GM19438 (cell line): Measurements from ENCODE around the gene NAT16.
"Not testable (repeated sequence)": the region's sequence is repeated elsewhere in the genome, so short reads cannot be mapped to it uniquely, and the experiment has no call there.

ENCODE experiments used
- ATAC-seq: cut with Tn5 transposase; IDR thresholded peaks from one replicate; pipeline ENCODE4 v1.9.1; 2021; ENCODE audit warnings: low read depth; ENCODE audit not compliant: unreplicated experiment

The NAT16 gene

GRCh38 chr7:101203740-101204738 is 23.9 kb upstream of the NAT16 start:
- ATAC-seq = not testable (repeated sequence)

DNA sequence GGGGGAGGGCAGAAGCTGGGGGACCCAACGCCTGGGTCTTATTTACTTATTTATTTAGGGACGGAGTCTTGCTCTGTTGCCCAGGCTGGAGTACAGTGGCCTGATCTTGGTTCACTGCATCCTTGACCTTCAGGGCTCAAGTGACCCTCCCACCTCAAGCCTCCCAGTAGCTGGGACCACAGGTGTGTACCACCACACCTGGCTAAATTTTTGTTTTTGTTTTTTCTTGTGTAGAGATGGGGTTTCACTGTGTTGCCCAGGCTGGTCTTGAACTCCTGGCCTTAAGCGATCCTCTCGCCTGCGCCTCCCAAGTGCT is 22.5 kb upstream of the NAT16 start:
- no peak for ATAC-seq

DNA sequence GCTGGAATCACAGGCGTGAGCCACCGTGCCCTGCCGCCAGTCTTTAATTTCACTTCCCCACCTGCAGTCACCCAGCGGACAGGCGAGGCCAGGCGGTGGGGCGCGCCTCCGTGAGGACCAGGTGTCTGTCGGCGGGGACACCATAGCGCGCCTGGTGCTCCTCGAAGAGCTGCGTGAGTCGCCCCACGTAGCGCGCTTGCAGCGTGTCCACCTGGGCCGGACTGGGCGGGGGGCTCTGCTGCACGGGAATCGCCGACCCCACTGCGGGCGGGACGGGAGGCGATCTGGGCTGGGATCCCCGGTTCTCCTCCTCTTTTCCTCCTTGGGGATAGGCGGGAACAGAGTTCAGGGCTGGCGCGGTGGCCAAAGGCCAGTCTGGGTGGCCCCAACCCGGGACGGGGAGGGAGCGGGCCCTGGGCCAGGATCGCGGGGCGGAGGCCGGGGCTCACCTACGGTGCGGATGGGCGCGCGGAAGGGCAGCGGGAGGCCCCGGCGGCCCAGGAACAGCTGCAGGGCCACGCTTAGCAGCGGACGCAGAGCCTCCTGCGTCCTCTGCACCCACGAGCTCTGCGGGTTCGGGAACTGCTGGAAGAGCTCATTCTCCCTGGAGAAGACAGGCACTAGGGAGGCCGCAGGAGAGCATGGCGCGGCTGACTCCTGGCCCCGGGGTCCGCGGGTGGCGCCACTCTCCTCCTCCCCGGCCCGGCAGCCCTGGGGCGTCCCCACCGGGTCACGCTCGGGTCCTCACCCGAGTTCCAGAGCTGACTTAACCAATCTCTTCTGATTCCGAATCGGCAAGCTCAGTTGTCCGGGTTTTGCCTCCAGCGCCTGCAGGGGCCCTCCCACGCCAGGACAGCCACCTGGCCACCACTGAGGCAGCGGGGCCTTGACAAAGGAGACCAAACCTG is 21.9 kb upstream of the NAT16 start:
- no peak for ATAC-seq

- ATAC-seq = no peak
Observed at GRCh38 chr7:101200862-101201599, 20.9 kb upstream of the NAT16 start, which contains the start of gene MOGAT3. TSS of gene MOGAT3 (minus strand) at chr7:101201036. CDS start at chr7:101200854, 182 bp downstream.

DNA sequence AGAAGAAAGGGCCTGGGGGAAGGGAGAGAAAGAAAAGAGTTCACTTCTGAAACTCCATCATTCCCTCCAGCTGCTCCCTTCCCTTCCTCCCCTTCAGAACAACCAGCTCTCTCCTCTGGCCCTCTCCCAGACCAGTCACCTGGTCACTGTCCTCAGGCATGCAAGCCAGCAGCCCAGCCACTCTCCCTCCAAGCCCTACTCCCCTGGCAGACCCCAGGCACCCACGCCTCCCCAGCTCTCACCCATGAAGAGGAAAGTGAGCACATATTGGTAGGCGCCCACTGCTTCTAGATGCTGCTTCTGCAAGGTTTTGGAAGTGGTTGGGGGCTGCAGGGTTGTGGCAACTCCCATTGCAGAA is 20.4 kb upstream of the NAT16 start:
- no peak for ATAC-seq

DNA sequence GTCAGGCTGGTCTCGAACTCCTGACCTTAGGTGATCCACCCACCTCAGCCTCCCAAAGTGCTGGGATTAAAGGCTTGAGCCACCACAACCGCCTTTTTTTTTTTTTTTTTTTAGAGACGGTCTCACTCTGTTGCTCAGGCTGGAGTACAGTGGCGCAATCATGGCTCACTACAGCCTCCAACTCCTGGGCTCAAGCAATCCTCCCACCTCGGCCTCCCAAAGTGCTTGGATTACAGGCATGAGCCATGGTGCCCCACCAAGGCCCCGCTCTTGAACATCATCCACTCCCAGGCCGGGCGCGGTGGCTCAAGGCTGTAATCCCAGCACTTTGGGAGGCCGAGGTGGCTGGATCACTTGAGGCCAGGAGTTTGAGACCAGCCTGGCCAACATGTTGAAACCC is 19.4 kb upstream of the NAT16 start:
- ATAC-seq = not testable (repeated sequence)

GRCh38 chr7:101198476-101198875 is 18.4 kb upstream of the NAT16 start:
- no peak for ATAC-seq

DNA sequence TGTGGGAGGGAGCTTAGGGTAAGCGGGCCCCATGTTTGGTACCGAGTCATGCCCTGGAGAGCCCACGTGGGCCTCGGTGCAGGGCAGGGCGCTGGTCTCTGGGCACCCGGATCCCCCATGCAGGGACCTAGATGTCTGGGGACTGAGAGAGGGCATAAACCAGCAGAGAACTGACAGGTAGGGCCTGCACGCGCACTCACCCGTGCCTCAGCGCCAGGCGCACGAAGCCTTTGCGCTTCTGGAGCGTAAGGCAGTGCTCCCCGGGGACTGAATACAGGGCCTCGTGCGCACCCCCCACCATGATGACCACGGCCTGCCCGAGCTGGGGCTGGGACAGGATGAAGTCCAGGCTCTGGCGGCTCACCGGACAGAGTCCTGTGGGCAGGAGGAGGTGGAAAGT is 17.9 kb upstream of the NAT16 start:
- no peak for ATAC-seq

DNA sequence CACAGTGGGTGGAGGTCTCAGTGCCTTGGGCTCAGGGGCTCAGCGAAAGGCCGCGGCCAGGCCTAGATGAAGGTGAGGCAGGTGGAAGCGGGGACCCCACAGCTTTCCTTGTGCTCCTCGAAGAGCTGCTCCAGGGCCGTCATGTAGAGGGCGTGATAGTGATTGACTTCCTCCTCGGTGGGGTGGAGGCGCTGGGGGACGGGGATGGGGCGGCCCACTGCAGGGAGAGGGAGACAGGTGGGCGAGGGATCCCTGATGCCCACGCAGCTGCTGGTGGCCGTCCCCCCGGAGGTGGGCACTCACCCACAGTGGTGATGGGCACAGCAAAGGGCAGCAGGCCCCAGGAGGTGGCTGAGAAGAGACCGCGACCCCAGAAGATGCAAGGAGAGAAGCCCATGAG is 15.8 kb upstream of the NAT16 start:
- ATAC-seq = no peak

DNA sequence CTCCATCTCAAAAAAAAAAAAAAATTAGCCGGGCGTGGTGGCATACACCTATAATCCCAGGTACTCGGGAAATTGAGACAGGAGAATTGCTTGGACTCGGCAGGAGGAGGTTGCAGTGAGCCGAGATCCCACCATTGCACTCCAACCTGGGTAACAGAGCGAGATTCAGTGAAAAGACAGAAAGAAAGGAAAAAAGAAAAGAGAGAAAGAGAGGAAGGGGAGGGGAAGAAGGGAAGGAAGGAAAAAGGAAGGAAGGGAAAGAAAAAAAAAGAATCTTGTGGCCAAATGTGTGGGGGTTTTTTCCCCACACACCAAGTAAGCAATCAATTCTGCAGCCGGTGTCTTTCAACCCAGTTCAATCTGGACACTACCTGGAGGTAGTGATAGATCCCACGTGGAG is 9.0 kb upstream of the NAT16 start:
- ATAC-seq = no peak

DNA sequence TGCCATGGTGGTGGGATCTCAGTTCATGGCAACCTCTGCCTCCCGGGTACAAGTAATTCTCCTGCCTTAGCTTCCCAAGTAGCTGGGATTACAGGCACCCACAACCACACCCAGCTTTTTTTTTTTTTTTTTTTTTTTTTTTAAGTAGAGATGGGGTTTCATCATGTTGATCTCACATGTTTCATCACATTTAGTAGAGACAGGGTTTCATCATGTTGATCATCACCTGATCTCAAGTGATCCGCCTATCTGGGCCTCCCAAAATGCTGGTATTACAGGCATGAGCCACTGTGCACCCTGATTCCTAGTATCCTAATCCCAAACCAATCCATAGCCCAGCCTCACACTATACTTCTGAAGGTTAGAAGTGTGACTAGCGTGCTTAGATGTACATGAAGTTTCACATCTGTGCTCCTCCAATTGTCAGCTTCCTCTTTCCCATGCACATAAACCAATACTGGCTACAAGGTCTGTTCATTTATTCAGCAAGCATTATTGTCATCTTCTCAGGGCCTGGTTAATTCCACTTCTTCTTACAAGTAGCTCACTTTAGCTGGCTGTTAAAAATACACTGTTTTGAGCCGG is 6.8 kb upstream of the NAT16 start:
- no peak for ATAC-seq

- no peak for ATAC-seq
Observed at GRCh38 chr7:101186194-101186593, 6.1 kb upstream of the NAT16 start.

GRCh38 chr7:101185258-101185839 is 5.3 kb upstream of the NAT16 start:
- ATAC-seq = no peak

- no peak for ATAC-seq
Observed at GRCh38 chr7:101179713-101180112, 380 bp downstream of the NAT16 start.

- no peak for ATAC-seq
Observed at GRCh38 chr7:101179117-101179516, 976 bp downstream of the NAT16 start.

DNA sequence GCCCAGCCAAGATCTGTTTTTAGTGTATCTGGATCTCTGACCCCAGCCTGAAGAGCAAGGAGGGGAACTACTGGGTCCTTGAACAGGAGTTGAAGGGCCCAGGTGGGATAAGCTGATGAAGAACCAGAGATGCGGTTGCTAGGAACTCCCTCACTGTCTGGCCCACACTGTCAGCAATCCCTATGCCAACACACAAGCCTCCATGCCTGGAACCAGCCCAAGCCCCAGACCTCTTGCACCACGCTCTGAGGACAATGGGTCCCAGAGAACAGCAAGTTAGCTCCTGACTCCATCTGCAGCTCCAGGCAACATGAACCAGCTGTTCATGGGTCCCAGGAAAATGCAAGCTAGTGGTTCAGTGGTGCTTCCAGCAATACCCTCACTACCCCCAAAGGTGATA is 2.4 kb downstream of the NAT16 start:
- ATAC-seq = no peak

DNA sequence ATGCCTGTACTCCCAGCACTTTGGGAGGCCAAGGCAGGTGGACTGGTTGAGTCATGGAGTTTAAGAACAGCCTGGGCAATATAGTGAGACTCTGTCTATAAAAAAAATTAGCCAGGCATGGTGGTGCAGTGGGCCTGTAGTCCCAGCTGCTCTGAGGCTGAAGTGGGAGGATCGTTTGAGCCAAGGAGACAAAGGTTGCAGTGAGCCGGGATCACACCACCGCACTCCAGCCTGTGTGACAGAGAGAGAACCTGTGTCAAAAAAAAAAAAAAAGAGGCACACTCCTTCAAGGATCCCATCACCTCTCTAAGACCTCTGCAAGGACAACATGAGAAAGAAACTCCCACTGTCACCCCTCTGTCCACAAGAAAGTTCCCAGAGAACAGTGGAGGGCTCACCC is 4.4 kb downstream of the NAT16 start:
- no peak for ATAC-seq

GRCh38 chr7:101174322-101174854 is 5.7 kb downstream of the NAT16 start:
- ATAC-seq = no peak

DNA sequence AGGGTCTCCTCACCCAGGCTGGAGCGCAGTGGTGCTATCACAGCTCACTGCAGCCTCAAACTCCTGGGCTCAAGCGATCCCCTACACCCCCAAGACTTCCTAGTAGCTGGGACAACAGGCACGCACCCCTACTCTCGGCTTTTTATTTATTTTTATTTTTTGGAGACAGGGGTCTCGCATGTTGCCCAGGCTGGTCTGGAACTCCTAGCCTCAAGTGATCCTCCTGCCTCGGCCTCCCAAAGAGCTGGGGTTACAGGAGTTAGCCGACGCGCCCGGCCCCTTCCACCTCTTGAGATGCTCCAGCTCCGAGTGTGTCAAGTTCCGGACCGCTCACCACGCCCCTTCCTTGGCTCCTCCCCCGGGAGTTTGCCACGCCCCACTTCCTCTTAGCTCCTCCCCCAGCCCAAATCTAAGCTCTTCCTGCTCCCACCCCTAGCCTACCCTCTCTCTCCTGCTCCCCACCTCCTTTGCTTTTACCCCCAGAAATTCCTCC is 6.3 kb downstream of the NAT16 start:
- ATAC-seq = no peak
